Right renal pelvis (tissue), 4 donors: ENCODE data around the gene FGR. TPM values are rescaled to one million over a fixed set of nuclear protein-coding genes. Genes with fewer than 3 reads are reported as not detected.

Source experiments
- DNase-seq, 4 donors: peaks; one replicate each; pipeline ENCODE4 v3.0.0-alpha.2; 2013; ENCODE audit warnings: low read depth in 4 of 4, low spot score in 3 of 4, missing footprints in 1 of 4
- polyA plus RNA-seq, 4 donors: library from polyadenylated mRNA; unstranded; fragments of 120-200 nt; gene quantifications; one replicate each; pipeline ENCODE4 v1.2.1, GENCODE V29; 2013; ENCODE audit not compliant: insufficient read length in 4 of 4

FGR gene
- polyA plus RNA-seq, 4 donors = 1.4 to 2.1 (median 1.8) TPM

DNA sequence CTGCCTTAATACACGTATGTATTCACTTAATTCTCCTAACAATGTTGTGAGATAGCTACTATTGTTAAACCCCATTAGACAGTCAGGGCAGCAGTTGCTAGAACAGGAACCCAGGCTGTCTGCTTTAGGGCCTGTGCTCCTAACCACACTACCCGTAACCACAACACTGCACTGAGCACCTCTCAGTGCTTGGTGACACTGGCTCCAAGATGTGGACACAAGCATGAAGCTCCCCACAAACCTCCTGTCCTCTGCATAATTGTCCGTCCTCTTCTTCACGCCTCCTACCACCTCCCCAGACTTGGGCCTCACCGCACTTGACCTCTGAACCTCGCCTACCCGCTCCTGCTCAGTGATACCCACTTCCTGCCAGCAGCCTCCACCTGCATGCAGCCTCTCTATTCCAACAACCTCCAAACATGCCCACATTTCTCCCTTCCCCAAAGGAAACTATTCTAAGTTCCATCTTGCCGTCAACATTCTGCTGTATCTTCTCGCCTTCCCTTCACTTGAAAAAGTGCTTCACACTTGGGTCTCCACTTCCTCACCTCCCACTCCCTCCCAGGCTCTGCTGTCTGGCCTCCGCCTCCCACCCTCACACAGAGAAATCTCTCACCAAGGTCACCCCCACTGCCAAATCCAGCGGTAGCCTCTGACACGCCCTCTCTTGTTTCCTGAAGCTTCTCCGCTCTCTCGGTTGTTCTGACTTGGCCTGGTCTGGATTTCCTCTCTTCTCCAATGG is 16.5 kb downstream of the FGR start:
- no peak for DNase-seq

GRCh38 chr1:27617420-27617819 is 17.6 kb downstream of the FGR start:
- no peak for DNase-seq

- DNase-seq = no peak
These were observed 18.5 kb downstream of the FGR start for GRCh38 chr1:27616441-27616840.

DNA sequence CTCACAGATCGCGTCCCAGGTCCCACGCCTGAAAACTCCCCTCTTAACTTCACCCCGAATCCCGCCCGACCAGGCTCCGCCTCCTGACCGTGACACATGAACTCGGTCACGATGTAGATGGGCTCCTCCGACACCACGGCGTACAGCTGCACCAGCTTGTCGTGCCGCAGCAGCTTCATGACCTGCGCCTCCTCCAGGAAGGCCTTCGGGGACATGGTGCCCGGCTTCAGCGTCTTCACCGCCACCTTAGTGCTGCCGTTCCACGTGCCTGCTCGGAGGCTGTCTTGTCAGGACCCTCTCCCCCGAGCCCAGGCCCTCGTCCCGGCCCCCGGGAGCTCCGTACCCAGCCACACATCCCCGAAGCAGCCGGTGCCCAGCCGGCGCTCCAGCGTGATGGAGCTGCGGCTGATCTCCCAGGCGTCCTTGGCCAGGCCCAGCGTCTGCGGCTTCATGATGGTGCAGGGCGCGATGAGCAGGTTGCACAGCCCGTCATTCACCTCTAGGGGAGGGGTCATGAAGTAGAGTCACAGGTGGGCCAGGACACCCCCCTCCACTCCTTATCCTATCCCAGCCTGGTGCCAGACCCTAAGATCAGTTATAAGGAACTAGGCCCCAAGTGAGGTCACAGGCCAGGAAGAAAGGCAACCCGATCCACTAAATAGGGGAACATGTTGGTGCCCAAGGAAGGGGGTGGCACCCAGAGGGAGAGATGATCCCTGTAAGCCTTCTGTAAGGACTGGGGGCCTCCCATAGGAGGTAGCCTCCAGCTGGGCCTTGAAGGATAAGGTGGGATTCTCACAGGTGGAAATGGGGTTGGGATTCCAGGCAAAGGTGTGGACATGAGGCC is 19.4 kb downstream of the FGR start:
- DNase-seq = no peak

DNA sequence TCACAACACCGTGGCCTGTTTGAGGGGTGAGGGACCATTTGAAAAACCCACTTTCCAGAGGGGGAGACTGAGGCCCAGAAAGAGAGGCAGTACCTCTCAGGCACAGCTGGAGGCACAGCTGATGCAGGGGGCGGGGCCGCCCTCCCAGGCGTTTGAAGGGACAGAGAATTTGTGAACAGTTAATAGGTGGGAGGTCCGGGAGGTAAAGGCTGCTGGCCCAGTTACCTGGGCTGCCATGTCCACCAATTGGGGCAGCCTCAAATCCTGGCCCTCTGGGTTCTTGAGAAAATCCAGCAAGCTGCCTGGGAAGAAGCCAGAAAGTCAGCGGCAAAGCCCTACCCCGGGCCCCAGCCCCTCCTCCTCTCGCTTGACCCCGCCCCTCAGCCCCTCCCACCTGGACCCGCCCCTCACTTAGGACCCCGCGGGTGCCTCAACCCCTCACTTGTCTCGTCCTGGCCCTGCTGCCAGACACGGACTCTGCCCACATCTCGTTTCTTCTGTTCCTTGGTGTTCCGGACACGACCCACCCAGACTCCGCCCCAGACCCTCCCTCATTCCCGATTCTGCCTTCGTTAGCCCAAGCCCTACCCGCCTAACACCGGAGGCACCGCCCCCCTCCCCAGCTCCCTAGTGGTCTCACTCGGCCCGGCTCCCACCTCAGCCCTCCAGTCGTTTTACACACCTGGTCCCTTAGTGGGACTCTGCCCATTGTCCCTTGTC is 20.2 kb downstream of the FGR start:
- no peak for DNase-seq

DNA sequence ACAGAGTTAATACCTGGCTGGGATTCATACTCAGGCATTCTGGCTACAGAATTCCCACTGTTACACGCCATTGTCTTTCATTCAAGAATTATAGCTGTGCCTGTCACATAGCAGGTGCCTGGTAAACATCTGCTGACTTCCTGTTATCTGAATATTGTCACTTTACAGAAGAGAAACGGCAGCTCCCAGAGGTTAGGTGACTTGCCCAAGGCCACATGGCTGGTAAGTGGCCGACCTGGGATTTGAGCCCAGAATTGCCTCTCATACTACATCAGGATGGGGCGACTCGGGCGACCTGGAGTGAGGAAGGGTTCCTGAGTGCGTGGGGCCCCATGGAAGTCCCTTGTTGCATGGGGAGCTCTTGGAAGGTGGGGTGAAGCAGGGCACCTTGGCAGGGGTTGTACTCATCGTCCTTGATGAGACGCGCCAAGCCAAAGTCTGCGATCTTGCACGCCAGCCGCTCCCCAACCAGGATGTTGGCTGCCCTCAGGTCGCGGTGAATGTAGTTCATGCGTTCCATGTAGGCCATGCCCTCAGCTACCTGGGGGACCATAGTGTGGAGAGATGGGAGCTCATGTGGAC is 20.9 kb downstream of the FGR start:
- no peak for DNase-seq

GRCh38 chr1:27612718-27613117 is 22.3 kb downstream of the FGR start:
- DNase-seq = no peak

- no peak for DNase-seq
These were observed 23.5 kb downstream of the FGR start for GRCh38 chr1:27611450-27611849.

GRCh38 chr1:27609618-27610240 is 25.3 kb downstream of the FGR start:
- DNase-seq = no peak

- DNase-seq = no peak
These were observed 25.8 kb downstream of the FGR start for GRCh38 chr1:27609210-27609555.

- DNase-seq = no peak
These were observed 27.7 kb downstream of the FGR start for GRCh38 chr1:27607239-27607804.

GRCh38 chr1:27606708-27607238 is 28.2 kb downstream of the FGR start:
- no peak for DNase-seq

- DNase-seq = no peak
These were observed 28.9 kb downstream of the FGR start for GRCh38 chr1:27605796-27606707.

DNA sequence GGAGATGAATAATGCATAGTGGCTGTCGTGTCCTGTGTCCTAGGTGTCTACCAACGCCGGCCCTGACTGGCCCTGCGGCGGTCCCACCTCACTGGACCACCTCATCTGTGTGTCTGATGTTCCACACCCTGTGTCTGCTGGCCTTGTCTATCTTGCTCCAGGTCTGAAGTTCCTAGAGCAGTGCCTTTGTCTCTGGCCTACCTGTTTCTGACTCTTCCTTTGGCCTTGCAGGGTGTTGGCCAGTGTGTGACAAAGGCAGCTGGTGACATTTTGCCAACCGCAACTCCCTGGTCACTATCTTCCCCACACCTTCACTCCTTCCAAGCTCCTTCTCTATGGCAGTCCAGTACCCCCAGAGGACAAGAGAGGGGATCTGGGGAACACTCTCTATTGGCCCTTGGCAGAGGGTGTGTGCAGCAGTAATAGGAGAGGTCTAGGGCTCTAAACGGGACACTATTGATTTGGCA is 29.7 kb downstream of the FGR start:
- DNase-seq = no peak

GRCh38 chr1:27604579-27605299 is 30.2 kb downstream of the FGR start:
- no peak for DNase-seq

DNA sequence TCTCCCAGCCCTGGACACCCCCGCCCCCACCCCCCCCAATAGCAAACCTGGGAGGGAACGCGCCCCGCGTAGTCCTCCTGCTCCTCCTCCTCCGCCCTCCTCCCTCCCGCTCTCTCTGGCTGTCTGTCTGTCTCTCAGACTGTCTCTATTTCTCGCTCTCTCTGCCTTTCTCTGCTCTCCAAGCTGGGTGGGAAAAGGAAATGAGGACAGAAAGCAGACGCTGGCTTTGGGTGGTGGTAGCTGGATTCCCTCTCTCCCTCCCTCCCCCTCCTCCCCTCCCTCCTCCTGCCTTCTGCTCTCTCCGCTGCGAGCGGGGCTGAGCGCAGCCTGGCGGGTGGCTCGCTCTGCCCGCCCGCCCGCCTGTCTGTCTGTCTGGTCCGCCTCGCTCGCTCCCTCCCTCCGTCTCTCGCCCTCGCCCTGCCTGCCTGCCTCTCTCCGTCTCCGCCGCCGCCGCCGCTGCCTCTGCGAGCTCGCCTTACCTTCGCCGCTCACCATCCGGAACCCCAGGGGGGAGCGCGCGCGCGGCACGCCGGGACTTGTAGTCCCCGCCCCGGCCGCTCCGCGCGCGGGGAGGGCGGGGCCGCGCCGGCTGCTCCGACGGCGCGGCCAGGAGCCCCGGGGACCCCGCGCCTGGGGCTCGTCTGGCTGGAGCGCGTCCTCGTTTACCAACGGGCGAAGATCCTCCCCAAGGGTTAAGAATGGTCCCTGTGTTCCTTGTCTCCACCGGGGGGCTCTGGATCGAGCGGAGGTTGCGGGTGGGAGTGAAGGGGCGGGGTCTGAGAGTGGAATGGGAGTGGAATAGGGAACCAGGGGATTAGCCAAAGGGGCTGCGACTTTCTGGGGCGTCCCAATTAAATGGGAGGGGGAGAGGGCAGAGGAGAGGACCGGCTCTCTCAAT is 31.1 kb downstream of the FGR start, which contains the start of gene AHDC1:
AHDC1 (minus strand) TSS at position 464 of the 898 bp plus-strand sequence. CDS start 52,029 bp downstream, outside the sequence.
- peak; percentile 80 to 87 (median 83) for DNase-seq

DNA sequence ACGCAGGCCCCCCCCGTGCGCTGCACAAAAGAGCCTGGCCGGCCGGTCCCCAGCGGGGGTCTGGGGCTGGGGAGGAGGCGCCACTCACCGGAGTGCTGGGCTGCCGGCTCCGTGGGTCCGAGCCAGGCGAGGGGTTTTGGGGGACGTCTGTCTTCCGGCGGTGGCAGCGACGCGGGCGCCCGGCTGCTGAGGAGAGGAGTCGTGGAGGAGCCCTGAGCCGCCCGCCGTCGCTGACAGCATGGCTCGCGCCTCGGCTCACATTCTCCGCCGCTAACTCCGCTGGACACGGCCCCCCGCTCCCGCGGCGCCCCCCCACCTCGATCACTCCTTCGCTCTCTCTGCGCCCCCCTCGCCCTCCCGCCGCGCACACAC is 31.7 kb downstream of the FGR start:
- no peak for DNase-seq
